ENCODE measurements around the gene RHOH.

GRCh38 chr4:40192114-40193015 is 4.5 kb upstream of the RHOH start:
- TF ChIP-seq CTCF (IDR thresholded peaks at IDR 0.05 in 4 of 5, conservative IDR thresholded peaks at IDR 0.05 in 1 of 5) = no peak
- no peak for TF ChIP-seq POLR2A (IDR thresholded peaks at IDR 0.05)
